Right lobe of liver (tissue), 6 donors: ENCODE measurements around the gene IBA57. TPM values are rescaled to one million over a fixed set of nuclear protein-coding genes. Genes with fewer than 3 reads are reported as not detected.
A peak's percentile ranks its signal among the peaks of the same experiment; 100 is the strongest.
"Not testable (repeated sequence)": the region's sequence is repeated elsewhere in the genome, so short reads cannot be mapped to it uniquely, and the experiment has no call there.

ENCODE experiments used
- ATAC-seq, 4 donors: fragments of 200-7000 bp; cut with Tn5 transposase; one replicate each; pipeline ENCODE4 v1.9.1; 2020; ENCODE audit warnings: mild to moderate bottlenecking in 4 of 4, moderate library complexity in 4 of 4
- DNase-seq, 3 donors: peaks; one replicate each; pipeline ENCODE4 v3.0.0-alpha.2; 2020
- H3K27ac ChIP-seq, 3 donors: fragments of 200-600 bp; one replicate each; pipeline ENCODE4 v1.8.0; 2022
- H3K27me3 ChIP-seq, 2 donors: fragments of 200-600 bp; one replicate each; pipeline ENCODE4 v1.8.0; 2022
- H3K36me3 ChIP-seq, 4 donors: fragments of 200-600 bp; sonication (generic) in 1 of 4; one replicate each; pipeline versions ENCODE4 v1.5.1 to v1.8.0; 2017 to 2022; ENCODE audit warnings: control low read depth in 1 of 4
- H3K4me1 ChIP-seq, 4 donors: fragments of 200-600 bp; sonication (generic) in 1 of 4; one replicate each; pipeline versions ENCODE4 v1.5.1 to v1.8.0; 2017 to 2022; ENCODE audit warnings: control low read depth in 1 of 4
- H3K4me3 ChIP-seq, 3 donors: fragments of 200-600 bp; one replicate each; pipeline ENCODE4 v1.8.0; 2022
- H3K9me3 ChIP-seq, 4 donors: fragments of 200-600 bp; sonication (generic) in 1 of 4; one replicate each; pipeline versions ENCODE4 v1.5.1 to v1.8.0; 2017 to 2022; ENCODE audit warnings: control low read depth in 1 of 4
- POLR2A ChIP-seq: fragments of 450-650 bp; IDR thresholded peaks from one replicate; pipeline ENCODE4 v1.6.1; 2017; ENCODE audit warnings: antibody characterized with exemption, mild to moderate bottlenecking
- WGBS: methylation state at CpG from one replicate; pipeline ENCODE4 v1.1.6; 2018; ENCODE audit warnings: low coverage, low lambda C conversion rate; ENCODE audit not compliant: insufficient coverage; ENCODE audit errors: missing lambda C conversion rate; 5-methylcytosine and 5-hydroxymethylcytosine counted together
- intact Hi-C, 2 donors: fragments of 100-400 bp; cut with DNase I; formaldehyde crosslinking; loops; one replicate each; pipeline versions ENCODE4 v1.11.2 to v1.14.1; 2022
- total RNA-seq, 6 experiments: library from RNA; depleted of rRNA in 2 of 6; stranded (reverse); fragments of >200 nt in 2 of 6; fragmentation: NEBNext Ultra II Directional in 3 of 6; extraction: Animal tissue kit (Norgen Biotek cat#: 25700) in 3 of 6; gene quantifications; one replicate each; pipeline versions ENCODE4 v1.1.0 to v1.2.4, GENCODE V29; 2016 to 2023
- TF ChIP-seq, protein P1 (sequence below), 4 donors: fragments of 200-600 bp in 3 of 4; fragments of 450-650 bp in 1 of 4; IDR thresholded peaks; one replicate each; pipeline versions ENCODE4 v1.5.1 to v1.8.0; 2016 to 2022; ENCODE audit warnings: antibody characterized with exemption in 4 of 4, mild to moderate bottlenecking in 2 of 4
- donor health status: DM: no; HTN: yes; CAD: no.
- donor health status: DM: no; HTN: no; CAD: no.
- donor health status: DM: no; HTN: no; CAD: no.
- donor health status: DM: no; HTN: yes; CAD: no.
- donor health status: DM: no; HTN: yes; CAD: no.

IBA57 gene
- total RNA-seq, 6 experiments from 2014 or later = 5.1 to 8.0 (median 6.1) TPM

DNA sequence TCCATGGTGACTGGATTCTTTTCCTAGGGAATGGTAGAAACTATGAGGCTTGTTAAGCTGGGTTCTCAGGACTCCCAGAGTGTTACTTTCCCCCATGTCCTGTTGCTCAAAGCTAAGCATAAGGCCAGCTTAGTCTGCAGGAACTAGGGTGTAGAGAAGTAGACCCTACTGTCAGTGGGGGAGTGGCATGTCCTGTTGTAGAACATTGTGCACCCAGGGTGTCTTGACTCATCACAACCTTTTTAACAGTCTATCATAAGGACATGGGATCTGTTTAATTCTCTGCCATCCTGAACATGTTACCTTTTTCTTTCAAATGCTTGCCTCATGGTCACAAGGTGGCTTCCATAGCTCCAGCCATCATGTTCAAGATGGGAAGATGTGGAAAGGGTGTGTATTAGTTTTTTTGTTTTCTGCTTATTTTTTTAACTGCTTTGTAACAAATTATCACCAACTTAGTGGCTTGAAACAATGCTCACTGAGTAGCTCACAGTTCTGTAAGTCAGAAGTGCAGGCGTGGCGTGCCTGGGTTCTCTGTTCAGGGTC, 59.6 kb downstream of the IBA57 start:
- 0% methylated on average over 2 of the region's 2 CpGs for WGBS
- no peaks in the 10 kb centered on the region for H3K4me1 ChIP-seq
- no peaks in the 10 kb centered on the region for H3K27me3 ChIP-seq
- TF ChIP-seq, protein P1, sequence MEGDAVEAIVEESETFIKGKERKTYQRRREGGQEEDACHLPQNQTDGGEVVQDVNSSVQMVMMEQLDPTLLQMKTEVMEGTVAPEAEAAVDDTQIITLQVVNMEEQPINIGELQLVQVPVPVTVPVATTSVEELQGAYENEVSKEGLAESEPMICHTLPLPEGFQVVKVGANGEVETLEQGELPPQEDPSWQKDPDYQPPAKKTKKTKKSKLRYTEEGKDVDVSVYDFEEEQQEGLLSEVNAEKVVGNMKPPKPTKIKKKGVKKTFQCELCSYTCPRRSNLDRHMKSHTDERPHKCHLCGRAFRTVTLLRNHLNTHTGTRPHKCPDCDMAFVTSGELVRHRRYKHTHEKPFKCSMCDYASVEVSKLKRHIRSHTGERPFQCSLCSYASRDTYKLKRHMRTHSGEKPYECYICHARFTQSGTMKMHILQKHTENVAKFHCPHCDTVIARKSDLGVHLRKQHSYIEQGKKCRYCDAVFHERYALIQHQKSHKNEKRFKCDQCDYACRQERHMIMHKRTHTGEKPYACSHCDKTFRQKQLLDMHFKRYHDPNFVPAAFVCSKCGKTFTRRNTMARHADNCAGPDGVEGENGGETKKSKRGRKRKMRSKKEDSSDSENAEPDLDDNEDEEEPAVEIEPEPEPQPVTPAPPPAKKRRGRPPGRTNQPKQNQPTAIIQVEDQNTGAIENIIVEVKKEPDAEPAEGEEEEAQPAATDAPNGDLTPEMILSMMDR (IDR thresholded peaks at IDR 0.05) = no peak
- no peak for TF ChIP-seq POLR2A
- intact Hi-C loops = no loop called here
- no peak overlapping the region for H3K27ac ChIP-seq
- ATAC-seq (no peak), DNase-seq (no peak)
- no peaks in the 10 kb centered on the region for H3K36me3 ChIP-seq
- no peaks in the 10 kb centered on the region for H3K9me3 ChIP-seq
- no peak overlapping the region for H3K4me3 ChIP-seq

- TF ChIP-seq, protein P1 (IDR thresholded peaks at IDR 0.05) = no peak
- TF ChIP-seq POLR2A = no peak
- H3K4me1 ChIP-seq = no peaks in the 10 kb centered on the region
- H3K4me3 ChIP-seq = no peak overlapping the region
- H3K27ac ChIP-seq = no peak overlapping the region
- 67% methylated on average over 1 of the region's 2 CpGs for WGBS
- H3K36me3 ChIP-seq = no peaks in the 10 kb centered on the region
- no peaks in the 10 kb centered on the region for H3K9me3 ChIP-seq
- no peaks in the 10 kb centered on the region for H3K27me3 ChIP-seq
- DNase-seq (no peak), ATAC-seq (no peak)
- intact Hi-C loops = no loop called here
These were observed 60.1 kb downstream of the IBA57 start for GRCh38 chr1:228225740-228226139.

GRCh38 chr1:228226141-228226874, 60.7 kb downstream of the IBA57 start:
- Histone ChIP-seq H3K36me3 (no peaks in the 10 kb centered on the region), H3K4me1 (no peaks in the 10 kb centered on the region), H3K9me3 (no peaks in the 10 kb centered on the region), H3K27me3 (no peaks in the 10 kb centered on the region), H3K4me3 (no peak overlapping the region), H3K27ac (no peak overlapping the region)
- DNase-seq = no peak
- no peak for TF ChIP-seq POLR2A
- TF ChIP-seq, protein P1 (IDR thresholded peaks at IDR 0.05) = no peak
- WGBS = 100% methylated on average over 1 of the region's 7 CpGs
- ATAC-seq = no peak
- intact Hi-C loops = no loop called here

DNA sequence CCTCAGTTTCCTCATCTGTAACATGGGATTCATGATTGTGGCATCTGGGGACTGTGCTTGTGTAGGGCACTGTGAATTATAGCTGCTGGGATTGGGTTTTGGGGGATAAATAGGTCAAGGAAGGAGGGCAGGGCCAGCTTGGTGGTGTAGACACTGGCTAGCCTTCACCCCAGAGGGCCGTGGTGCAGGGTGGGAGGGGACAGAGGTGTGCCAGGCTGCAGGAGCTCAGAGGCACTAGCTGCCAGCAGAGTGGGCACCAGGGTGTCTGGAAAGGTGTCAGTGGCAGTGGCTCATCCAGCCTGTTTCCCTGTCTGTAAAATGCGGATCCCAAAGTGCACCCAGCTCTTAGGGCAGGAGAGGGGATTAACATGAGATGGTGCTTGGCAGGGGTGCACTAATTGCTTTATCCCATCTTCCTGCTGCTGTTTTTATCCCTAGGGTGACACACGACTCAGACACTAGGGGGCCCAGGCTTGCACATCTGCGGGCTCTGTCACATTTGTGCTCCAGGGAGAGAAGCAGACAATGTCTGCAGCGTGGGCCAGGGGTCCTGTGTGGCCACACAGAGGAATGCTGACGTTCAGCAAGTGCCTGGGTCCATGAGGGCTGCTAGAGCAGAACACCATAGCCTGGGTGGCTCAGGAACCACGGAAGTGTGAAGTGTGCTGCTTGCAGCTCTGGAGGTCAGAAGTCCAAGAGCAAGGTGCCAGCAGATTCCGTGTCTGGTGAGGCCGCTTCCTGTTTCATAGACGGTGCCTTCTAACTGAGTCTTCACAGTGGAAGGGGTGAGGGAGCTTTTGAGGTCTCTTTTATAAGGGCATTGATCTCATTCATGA, 61.6 kb downstream of the IBA57 start:
- Histone ChIP-seq H3K36me3 (no peaks in the 10 kb centered on the region), H3K4me3 (no peak overlapping the region), H3K9me3 (no peaks in the 10 kb centered on the region), H3K27me3 (no peaks in the 10 kb centered on the region), H3K4me1 (no peaks in the 10 kb centered on the region), H3K27ac (no peak overlapping the region)
- peak; percentile 18 to 41 (median 29) for ATAC-seq
- 36% methylated on average over 8 of the region's 10 CpGs for WGBS
- intact Hi-C loops = no loop called here
- DNase-seq = no peak
- TF ChIP-seq POLR2A = no peak
- TF ChIP-seq, protein P1 (IDR thresholded peaks at IDR 0.05) = peak in 3 of 4 donors; percentile 7 to 28 (median 14)

GRCh38 chr1:228228147-228228546, 62.5 kb downstream of the IBA57 start:
- intact Hi-C loops, H3K4me3 ChIP-seq, ATAC-seq, H3K36me3 ChIP-seq, H3K27ac ChIP-seq, H3K9me3 ChIP-seq, H3K4me1 ChIP-seq, DNase-seq, H3K27me3 ChIP-seq: not testable (repeated sequence)
- WGBS = 80% methylated on average over 1 of the region's 5 CpGs
